Measurements from ENCODE around the gene IL1RAPL1.

DNA sequence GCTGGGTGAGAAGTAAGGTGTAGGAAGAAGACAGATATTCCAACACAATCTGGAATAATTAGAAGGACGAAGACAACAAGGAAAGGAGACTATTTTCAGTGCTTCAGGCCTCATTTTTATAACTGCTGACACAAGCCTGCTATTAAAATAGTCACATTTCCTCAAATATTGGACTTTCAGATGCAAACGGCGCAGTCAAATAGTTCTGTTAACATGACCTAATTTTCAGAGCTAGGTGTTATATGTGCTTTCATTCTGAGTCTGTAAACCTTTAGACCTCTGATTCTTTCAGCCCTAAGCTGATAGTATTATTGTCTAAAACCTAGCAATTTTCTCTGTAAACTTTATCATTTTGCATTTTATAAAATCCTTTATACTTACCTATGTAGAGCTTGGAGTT, 261.5 kb downstream of the IL1RAPL1 start:
- TF ChIP-seq POLR2AphosphoS5 (IDR thresholded peaks at IDR 0.05) (no peak), POLR2A (IDR thresholded peaks at IDR 0.05) (no peak), EP300 (IDR thresholded peaks at IDR 0.05) (no peak)
- TF ChIP-seq, protein P1, sequence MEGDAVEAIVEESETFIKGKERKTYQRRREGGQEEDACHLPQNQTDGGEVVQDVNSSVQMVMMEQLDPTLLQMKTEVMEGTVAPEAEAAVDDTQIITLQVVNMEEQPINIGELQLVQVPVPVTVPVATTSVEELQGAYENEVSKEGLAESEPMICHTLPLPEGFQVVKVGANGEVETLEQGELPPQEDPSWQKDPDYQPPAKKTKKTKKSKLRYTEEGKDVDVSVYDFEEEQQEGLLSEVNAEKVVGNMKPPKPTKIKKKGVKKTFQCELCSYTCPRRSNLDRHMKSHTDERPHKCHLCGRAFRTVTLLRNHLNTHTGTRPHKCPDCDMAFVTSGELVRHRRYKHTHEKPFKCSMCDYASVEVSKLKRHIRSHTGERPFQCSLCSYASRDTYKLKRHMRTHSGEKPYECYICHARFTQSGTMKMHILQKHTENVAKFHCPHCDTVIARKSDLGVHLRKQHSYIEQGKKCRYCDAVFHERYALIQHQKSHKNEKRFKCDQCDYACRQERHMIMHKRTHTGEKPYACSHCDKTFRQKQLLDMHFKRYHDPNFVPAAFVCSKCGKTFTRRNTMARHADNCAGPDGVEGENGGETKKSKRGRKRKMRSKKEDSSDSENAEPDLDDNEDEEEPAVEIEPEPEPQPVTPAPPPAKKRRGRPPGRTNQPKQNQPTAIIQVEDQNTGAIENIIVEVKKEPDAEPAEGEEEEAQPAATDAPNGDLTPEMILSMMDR (IDR thresholded peaks at IDR 0.05) = no peak
